Activated B cell treated with CpG ODN at 0.5 μM for 24 hours (primary cell): Measurements from ENCODE around the gene MUSTN1. TPM values are rescaled to one million over a fixed set of nuclear protein-coding genes. Genes with fewer than 3 reads are reported as not detected.

ENCODE experiments used
- ATAC-seq: fragments of 200-7000 bp; cut with Tn5 transposase; one replicate; pipeline ENCODE4 v1.10.0; 2021; ENCODE audit warnings: low read depth, mild to moderate bottlenecking, moderate library complexity
- CTCF ChIA-PET: fragments of 350-600 bp; sonication (Branson Sonifier 250); formaldehyde crosslinking; loops from one replicate; lab custom pipeline; 2021; ENCODE audit warnings: antibody characterized with exemption; lab: Charles Lee
- POLR2A ChIA-PET: fragments of 350-600 bp; sonication (Branson Sonifier 250); formaldehyde crosslinking; loops from one replicate; lab custom pipeline; 2021; ENCODE audit warnings: antibody characterized with exemption; lab: Charles Lee
- DNase-seq: peaks from one replicate; pipeline ENCODE4 v3.0.0; 2022
- H3K27ac Mint-ChIP-seq: one replicate; pipeline ENCODE4 v1.8.0; 2020; ENCODE audit warnings: mixed read lengths
- H3K27me3 Mint-ChIP-seq: one replicate; pipeline ENCODE4 v1.8.0; 2021; ENCODE audit warnings: mixed read lengths
- H3K36me3 Mint-ChIP-seq: one replicate; pipeline ENCODE4 v1.8.0; 2021; ENCODE audit warnings: low read depth, mixed read lengths
- H3K4me1 Mint-ChIP-seq: one replicate; pipeline ENCODE4 v1.8.0; 2021; ENCODE audit warnings: mixed read lengths
- H3K4me3 Mint-ChIP-seq: one replicate; pipeline ENCODE4 v1.8.0; 2020; ENCODE audit warnings: mild to moderate bottlenecking, mixed read lengths
- H3K9me3 Mint-ChIP-seq: one replicate; pipeline ENCODE4 v1.8.0; 2020; ENCODE audit warnings: mixed read lengths
- intact Hi-C: fragments of 100-400 bp; cut with micrococcal nuclease; formaldehyde crosslinking; loops from one replicate; pipeline ENCODE4 v1.15.1; 2024
- total RNA-seq: library from RNA; stranded (reverse); gene quantifications from 2 replicates; pipeline ENCODE4 v1.2.3, GENCODE V29; 2022
- TF ChIP-seq, protein P1 (sequence below): fragments of 200-600 bp; IDR thresholded peaks from one replicate; pipeline ENCODE4 v1.8.0; 2022; ENCODE audit warnings: antibody characterized with exemption, mild to moderate bottlenecking

The MUSTN1 gene
- total RNA-seq, 1 donor from 2014 or later: 1.6 TPM

DNA sequence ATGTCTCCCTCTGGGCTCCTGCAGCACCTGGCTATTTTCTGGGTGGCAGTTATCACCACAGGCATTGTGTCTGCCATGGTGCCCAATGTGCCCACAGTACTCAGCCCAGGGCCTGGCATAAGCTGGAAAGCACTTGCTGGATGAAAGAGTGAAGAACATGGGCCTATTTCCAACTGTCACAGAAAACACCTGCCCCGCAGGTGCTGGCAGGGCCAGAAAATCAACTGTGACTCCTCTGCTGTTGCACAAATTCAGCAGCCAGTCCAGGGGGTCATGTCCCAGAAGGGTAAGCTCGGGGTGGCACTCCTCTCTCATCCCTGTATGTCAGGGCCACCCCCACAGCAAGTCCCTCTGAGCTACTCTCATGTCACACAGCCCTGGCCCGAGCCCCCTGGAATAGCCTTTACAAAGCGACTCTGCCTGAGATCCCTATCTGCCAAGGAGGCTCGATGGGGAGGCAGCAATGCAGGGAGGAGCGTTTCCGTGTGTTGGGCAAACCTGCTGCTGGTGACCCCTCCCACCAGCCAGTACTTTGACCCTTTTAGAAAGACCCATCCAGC, 23.3 kb downstream of the MUSTN1 start:
- intact Hi-C loops: no loop called here
- H3K36me3 Mint-ChIP-seq: no peaks in the 10 kb centered on the region
- no peak for ATAC-seq
- peaks cover 2% of the 10 kb centered on the region for H3K4me1 Mint-ChIP-seq
- no peaks in the 10 kb centered on the region for H3K9me3 Mint-ChIP-seq
- no peak overlapping the region for H3K27ac Mint-ChIP-seq
- no peak overlapping the region for H3K4me3 Mint-ChIP-seq
- TF ChIP-seq, protein P1, sequence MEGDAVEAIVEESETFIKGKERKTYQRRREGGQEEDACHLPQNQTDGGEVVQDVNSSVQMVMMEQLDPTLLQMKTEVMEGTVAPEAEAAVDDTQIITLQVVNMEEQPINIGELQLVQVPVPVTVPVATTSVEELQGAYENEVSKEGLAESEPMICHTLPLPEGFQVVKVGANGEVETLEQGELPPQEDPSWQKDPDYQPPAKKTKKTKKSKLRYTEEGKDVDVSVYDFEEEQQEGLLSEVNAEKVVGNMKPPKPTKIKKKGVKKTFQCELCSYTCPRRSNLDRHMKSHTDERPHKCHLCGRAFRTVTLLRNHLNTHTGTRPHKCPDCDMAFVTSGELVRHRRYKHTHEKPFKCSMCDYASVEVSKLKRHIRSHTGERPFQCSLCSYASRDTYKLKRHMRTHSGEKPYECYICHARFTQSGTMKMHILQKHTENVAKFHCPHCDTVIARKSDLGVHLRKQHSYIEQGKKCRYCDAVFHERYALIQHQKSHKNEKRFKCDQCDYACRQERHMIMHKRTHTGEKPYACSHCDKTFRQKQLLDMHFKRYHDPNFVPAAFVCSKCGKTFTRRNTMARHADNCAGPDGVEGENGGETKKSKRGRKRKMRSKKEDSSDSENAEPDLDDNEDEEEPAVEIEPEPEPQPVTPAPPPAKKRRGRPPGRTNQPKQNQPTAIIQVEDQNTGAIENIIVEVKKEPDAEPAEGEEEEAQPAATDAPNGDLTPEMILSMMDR: no peak
- no peak for DNase-seq
- ChIA-PET CTCF (no interaction called here), POLR2A (no interaction called here)
- no peaks in the 10 kb centered on the region for H3K27me3 Mint-ChIP-seq

DNA sequence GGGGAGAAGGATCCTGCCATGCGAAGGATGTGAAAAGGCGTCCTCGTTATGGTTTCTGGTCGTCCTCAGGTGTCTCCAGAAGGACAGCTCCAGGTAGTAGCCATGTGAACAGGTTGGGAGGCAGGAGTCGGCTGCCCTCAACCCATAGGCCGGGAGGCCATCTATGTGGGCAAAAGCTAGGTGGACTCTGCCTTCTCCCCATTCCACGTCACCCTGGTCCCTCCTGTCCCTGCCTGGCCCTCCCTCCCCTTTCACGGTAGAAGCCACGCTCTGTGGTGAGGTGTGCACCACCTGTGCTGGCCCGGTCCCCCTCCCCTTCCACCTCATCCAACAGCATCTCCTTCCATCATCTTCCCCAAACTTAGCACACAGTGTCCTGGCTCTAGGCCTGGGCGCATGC, 23.9 kb downstream of the MUSTN1 start:
- TF ChIP-seq, protein P1: no peak
- H3K4me1 Mint-ChIP-seq: peaks cover 2% of the 10 kb centered on the region
- ChIA-PET CTCF (no interaction called here), POLR2A (no interaction called here)
- no peak for DNase-seq
- no peak for ATAC-seq
- intact Hi-C loops: no loop called here
- no peak overlapping the region for H3K4me3 Mint-ChIP-seq
- no peaks in the 10 kb centered on the region for H3K36me3 Mint-ChIP-seq
- H3K9me3 Mint-ChIP-seq: no peaks in the 10 kb centered on the region
- no peaks in the 10 kb centered on the region for H3K27me3 Mint-ChIP-seq
- no peak overlapping the region for H3K27ac Mint-ChIP-seq

DNA sequence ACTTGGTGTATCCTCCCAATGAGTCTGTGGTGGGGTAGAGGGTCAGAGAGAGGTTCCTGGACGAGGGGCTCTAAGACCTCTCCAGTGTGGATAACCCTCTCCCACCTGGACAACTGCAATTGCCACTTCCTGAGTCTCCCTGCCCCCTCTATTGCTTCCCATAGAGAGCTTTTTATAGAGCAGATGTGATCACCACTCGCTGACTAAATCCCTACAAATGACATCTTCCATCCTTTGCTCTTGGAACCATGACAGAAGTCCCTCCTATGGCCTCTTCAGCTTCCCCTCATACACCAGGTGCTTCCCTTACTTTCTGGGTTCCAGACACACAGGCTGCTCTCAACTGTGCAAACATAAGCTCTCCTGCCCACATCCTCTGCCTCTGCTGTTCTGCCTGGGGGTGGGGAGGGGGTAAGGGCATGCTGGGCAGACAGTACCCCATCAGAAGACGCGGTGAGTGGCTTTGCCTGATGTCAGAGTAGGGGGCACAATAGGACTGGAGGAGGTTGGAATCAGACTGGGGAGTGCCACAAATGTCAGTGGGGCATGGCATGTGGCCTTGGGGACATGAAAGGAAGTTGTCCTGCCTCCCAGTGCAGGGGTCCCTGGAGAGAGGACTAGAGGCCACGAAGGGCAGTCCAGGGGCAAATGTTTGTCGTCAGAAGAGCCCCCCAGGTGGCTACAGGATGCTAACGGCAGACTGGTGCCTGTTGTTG, 25.0 kb downstream of the MUSTN1 start:
- CTCF ChIA-PET: no interaction called here
- ATAC-seq (no peak), DNase-seq (no peak)
- H3K27ac Mint-ChIP-seq: no peak overlapping the region
- POLR2A ChIA-PET: no interaction called here
- peaks cover 2% of the 10 kb centered on the region for H3K4me1 Mint-ChIP-seq
- no peaks in the 10 kb centered on the region for H3K27me3 Mint-ChIP-seq
- no peaks in the 10 kb centered on the region for H3K9me3 Mint-ChIP-seq
- no peak overlapping the region for H3K4me3 Mint-ChIP-seq
- TF ChIP-seq, protein P1: no peak
- H3K36me3 Mint-ChIP-seq: no peaks in the 10 kb centered on the region
- intact Hi-C loops: no loop called here

DNA sequence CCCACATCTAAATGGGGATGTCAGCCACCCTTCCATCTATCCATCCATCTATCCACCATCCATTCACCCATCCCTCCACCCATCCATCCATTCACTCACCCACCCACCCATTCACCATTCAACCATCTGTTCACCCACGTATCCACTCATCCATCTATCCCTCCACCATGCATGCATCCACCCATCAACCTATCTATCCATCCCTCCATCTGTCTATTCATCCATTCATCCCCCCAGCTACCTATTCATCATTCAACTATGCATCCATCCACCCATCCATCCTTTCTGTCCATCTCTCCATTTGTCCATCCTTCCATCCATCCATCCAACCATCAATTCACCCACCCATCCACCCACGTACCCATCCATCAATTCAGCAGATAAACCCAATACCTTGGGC, 25.7 kb downstream of the MUSTN1 start:
- CTCF ChIA-PET: no interaction called here
- no peak for ATAC-seq

More for the DNA sequence above, 25.7 kb downstream of the MUSTN1 start:
- Mint-ChIP-seq H3K27me3 (no peaks in the 10 kb centered on the region), H3K27ac (no peak overlapping the region), H3K9me3 (no peaks in the 10 kb centered on the region), H3K4me1 (peaks cover 2% of the 10 kb centered on the region), H3K36me3 (no peaks in the 10 kb centered on the region), H3K4me3 (no peak overlapping the region)
- DNase-seq: no peak
- POLR2A ChIA-PET: no interaction called here
- TF ChIP-seq, protein P1: no peak
- intact Hi-C loops: no loop called here
